H1 (cell line): Measurements from ENCODE around the gene GSTO2. TPM values are rescaled to one million over a fixed set of nuclear protein-coding genes. Genes with fewer than 3 reads are reported as not detected.

Experiments used
- BACH1 ChIP-seq: IDR thresholded peaks from 2 replicates; pipeline ENCODE4 v1.6.1; 2012; ENCODE audit warnings: low read length, improper control_type of control experiment
- CTBP2 ChIP-seq: IDR thresholded peaks from 2 replicates; pipeline ENCODE4 v1.7.0; 2011; ENCODE audit warnings: borderline replicate concordance, mild to moderate bottlenecking, moderate library complexity, mixed read lengths, low read length; ENCODE audit not compliant: insufficient read depth, insufficient read length
- JUND ChIP-seq: IDR thresholded peaks from 2 replicates; pipeline ENCODE4 v1.6.1; 2011; ENCODE audit warnings: mild to moderate bottlenecking, improper control_type of control experiment, low read length
- RNF2 ChIP-seq: fragments of 200-900, 300-1000 bp; sonication (generic); IDR thresholded peaks from 2 replicates; pipeline ENCODE4 v1.7.1; 2016; ENCODE audit warnings: borderline replicate concordance, low read depth, mild to moderate bottlenecking, antibody characterized with exemption, low read length; ENCODE audit not compliant: poor library complexity, severe bottlenecking; ENCODE audit errors: missing control alignments
- TCF12 ChIP-seq: IDR thresholded peaks from 2 replicates; pipeline ENCODE4 v1.6.1; 2011; ENCODE audit warnings: low read depth, mild to moderate bottlenecking, low read length
- polyA plus RNA-seq, 7 experiments: library from polyadenylated mRNA; depleted of rRNA in 3 of 7; stranded (reverse) in 5 of 7; unstranded in 2 of 7; fragments of >200 nt in 5 of 7; fragments of 200-250 nt in 2 of 7; gene quantifications; 1 replicate in 5 of 7; 2 replicates in 1 of 7; 4 replicates in 1 of 7; pipeline versions ENCODE4 v1.2.1 to v1.2.3, GENCODE V29; 2011 to 2013; ENCODE audit warnings: missing spikeins in 2 of 7, mixed read lengths in 2 of 7
- total RNA-seq: library from RNA; stranded (reverse); fragmentation: NEBNext Ultra II Directional; extraction: Animal tissue kit (Norgen Biotek cat#: 25700); gene quantifications from 2 replicates; pipeline ENCODE4 v1.2.1, GENCODE V29; 2021
- TF ChIP-seq, protein P1 (sequence below): fragments of 300-600 bp; sonication (generic); IDR thresholded peaks from 2 replicates; pipeline ENCODE4 v1.7.1; 2012; ENCODE audit warnings: low read length, moderate library complexity, mild to moderate bottlenecking, inconsistent platforms; ENCODE audit not compliant: insufficient replicate concordance
- TF ChIP-seq, protein P2 (sequence below): IDR thresholded peaks from 2 replicates; pipeline ENCODE4 v1.6.1; 2012; ENCODE audit warnings: low read length, inconsistent platforms
- TF ChIP-seq, protein P3 (sequence below): IDR thresholded peaks from 2 replicates; pipeline ENCODE4 v1.6.1; 2012; ENCODE audit warnings: inconsistent platforms

GSTO2 gene
- total and polyA plus RNA-seq, 2 of the 8 experiments (the other 6 are each of a cell fraction or from before 2014, with no cell fraction given) = 13.1 to 41.7 TPM

DNA sequence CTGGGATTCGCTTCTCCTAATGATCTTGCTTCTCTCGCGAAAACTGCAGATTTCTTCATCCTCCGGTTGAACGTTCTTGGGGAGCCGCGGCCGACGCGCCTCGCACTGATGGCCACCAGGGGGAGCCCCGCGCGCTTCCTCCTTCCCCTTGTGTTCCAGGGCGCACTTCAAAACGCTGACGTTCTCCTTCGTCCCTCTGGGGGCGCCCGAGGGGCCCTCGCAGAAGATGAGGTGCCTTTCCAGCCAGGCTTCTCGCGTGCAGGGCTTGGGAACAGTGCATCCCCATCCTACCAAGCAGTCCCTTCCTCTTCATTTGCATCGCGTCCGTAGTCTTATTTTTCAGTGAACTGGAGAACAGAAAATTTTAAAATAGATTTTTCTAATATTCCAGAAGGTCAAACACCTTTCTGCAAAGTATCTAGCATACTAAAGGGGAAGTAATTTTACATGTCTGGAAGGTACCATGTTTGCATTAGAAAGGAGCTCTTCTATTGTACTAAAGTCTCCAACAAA lies 22.5 kb downstream of the GSTO2 start (continued):
- TF ChIP-seq, protein P1, sequence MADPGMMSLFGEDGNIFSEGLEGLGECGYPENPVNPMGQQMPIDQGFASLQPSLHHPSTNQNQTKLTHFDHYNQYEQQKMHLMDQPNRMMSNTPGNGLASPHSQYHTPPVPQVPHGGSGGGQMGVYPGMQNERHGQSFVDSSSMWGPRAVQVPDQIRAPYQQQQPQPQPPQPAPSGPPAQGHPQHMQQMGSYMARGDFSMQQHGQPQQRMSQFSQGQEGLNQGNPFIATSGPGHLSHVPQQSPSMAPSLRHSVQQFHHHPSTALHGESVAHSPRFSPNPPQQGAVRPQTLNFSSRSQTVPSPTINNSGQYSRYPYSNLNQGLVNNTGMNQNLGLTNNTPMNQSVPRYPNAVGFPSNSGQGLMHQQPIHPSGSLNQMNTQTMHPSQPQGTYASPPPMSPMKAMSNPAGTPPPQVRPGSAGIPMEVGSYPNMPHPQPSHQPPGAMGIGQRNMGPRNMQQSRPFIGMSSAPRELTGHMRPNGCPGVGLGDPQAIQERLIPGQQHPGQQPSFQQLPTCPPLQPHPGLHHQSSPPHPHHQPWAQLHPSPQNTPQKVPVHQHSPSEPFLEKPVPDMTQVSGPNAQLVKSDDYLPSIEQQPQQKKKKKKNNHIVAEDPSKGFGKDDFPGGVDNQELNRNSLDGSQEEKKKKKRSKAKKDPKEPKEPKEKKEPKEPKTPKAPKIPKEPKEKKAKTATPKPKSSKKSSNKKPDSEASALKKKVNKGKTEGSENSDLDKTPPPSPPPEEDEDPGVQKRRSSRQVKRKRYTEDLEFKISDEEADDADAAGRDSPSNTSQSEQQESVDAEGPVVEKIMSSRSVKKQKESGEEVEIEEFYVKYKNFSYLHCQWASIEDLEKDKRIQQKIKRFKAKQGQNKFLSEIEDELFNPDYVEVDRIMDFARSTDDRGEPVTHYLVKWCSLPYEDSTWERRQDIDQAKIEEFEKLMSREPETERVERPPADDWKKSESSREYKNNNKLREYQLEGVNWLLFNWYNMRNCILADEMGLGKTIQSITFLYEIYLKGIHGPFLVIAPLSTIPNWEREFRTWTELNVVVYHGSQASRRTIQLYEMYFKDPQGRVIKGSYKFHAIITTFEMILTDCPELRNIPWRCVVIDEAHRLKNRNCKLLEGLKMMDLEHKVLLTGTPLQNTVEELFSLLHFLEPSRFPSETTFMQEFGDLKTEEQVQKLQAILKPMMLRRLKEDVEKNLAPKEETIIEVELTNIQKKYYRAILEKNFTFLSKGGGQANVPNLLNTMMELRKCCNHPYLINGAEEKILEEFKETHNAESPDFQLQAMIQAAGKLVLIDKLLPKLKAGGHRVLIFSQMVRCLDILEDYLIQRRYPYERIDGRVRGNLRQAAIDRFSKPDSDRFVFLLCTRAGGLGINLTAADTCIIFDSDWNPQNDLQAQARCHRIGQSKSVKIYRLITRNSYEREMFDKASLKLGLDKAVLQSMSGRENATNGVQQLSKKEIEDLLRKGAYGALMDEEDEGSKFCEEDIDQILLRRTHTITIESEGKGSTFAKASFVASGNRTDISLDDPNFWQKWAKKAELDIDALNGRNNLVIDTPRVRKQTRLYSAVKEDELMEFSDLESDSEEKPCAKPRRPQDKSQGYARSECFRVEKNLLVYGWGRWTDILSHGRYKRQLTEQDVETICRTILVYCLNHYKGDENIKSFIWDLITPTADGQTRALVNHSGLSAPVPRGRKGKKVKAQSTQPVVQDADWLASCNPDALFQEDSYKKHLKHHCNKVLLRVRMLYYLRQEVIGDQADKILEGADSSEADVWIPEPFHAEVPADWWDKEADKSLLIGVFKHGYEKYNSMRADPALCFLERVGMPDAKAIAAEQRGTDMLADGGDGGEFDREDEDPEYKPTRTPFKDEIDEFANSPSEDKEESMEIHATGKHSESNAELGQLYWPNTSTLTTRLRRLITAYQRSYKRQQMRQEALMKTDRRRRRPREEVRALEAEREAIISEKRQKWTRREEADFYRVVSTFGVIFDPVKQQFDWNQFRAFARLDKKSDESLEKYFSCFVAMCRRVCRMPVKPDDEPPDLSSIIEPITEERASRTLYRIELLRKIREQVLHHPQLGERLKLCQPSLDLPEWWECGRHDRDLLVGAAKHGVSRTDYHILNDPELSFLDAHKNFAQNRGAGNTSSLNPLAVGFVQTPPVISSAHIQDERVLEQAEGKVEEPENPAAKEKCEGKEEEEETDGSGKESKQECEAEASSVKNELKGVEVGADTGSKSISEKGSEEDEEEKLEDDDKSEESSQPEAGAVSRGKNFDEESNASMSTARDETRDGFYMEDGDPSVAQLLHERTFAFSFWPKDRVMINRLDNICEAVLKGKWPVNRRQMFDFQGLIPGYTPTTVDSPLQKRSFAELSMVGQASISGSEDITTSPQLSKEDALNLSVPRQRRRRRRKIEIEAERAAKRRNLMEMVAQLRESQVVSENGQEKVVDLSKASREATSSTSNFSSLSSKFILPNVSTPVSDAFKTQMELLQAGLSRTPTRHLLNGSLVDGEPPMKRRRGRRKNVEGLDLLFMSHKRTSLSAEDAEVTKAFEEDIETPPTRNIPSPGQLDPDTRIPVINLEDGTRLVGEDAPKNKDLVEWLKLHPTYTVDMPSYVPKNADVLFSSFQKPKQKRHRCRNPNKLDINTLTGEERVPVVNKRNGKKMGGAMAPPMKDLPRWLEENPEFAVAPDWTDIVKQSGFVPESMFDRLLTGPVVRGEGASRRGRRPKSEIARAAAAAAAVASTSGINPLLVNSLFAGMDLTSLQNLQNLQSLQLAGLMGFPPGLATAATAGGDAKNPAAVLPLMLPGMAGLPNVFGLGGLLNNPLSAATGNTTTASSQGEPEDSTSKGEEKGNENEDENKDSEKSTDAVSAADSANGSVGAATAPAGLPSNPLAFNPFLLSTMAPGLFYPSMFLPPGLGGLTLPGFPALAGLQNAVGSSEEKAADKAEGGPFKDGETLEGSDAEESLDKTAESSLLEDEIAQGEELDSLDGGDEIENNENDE = peak; percentile 61
- TF ChIP-seq RNF2 (no peak), BACH1 (no peak), TCF12 (no peak), JUND (0 out of 2 replicates have a peak, but pooled peaks have one; percentile 51), CTBP2 (peak; percentile 70)
- TF ChIP-seq, protein P2, sequence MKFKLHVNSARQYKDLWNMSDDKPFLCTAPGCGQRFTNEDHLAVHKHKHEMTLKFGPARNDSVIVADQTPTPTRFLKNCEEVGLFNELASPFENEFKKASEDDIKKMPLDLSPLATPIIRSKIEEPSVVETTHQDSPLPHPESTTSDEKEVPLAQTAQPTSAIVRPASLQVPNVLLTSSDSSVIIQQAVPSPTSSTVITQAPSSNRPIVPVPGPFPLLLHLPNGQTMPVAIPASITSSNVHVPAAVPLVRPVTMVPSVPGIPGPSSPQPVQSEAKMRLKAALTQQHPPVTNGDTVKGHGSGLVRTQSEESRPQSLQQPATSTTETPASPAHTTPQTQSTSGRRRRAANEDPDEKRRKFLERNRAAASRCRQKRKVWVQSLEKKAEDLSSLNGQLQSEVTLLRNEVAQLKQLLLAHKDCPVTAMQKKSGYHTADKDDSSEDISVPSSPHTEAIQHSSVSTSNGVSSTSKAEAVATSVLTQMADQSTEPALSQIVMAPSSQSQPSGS = 0 out of 2 replicates have a peak, but pooled peaks have one; percentile 37
- TF ChIP-seq, protein P3, sequence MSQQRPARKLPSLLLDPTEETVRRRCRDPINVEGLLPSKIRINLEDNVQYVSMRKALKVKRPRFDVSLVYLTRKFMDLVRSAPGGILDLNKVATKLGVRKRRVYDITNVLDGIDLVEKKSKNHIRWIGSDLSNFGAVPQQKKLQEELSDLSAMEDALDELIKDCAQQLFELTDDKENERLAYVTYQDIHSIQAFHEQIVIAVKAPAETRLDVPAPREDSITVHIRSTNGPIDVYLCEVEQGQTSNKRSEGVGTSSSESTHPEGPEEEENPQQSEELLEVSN = no peak
